Progenitor cell of endocrine pancreas (in vitro differentiated cells): ENCODE results near the gene SVEP1. TPM values are rescaled to one million over a fixed set of nuclear protein-coding genes. Genes with fewer than 3 reads are reported as not detected.

Experiments
- DNase-seq: peaks from one replicate; pipeline ENCODE4 v3.0.0; 2021; ENCODE audit warnings: low spot score; ENCODE audit not compliant: unreplicated experiment
- H3K27ac Mint-ChIP-seq: 2 replicates; pipeline ENCODE4 v1.8.0; 2021; ENCODE audit warnings: mild to moderate bottlenecking, moderate library complexity, mixed read lengths
- H3K27me3 Mint-ChIP-seq: 2 replicates; pipeline ENCODE4 v1.8.0; 2021; ENCODE audit warnings: mixed read lengths
- H3K36me3 Mint-ChIP-seq: 2 replicates; pipeline ENCODE4 v1.8.0; 2022; ENCODE audit warnings: mixed read lengths; ENCODE audit not compliant: insufficient read depth
- H3K4me1 Mint-ChIP-seq: 2 replicates; pipeline ENCODE4 v1.8.0; 2021; ENCODE audit warnings: low read depth, mixed read lengths
- H3K4me3 Mint-ChIP-seq: 2 replicates; pipeline ENCODE4 v1.8.0; 2021; ENCODE audit warnings: low read depth, mild to moderate bottlenecking, moderate library complexity, mixed read lengths
- H3K9me3 Mint-ChIP-seq: 2 replicates; pipeline ENCODE4 v1.8.0; 2021; ENCODE audit warnings: low read depth, mixed read lengths
- CTCF ChIP-seq: fragments of 200-600 bp; sonication (generic); IDR thresholded peaks from one replicate; pipeline ENCODE4 v1.5.0; 2021; ENCODE audit warnings: antibody characterized with exemption, mild to moderate bottlenecking; ENCODE audit not compliant: unreplicated experiment
- total RNA-seq: library from RNA; stranded (reverse); gene quantifications from 2 replicates; pipeline ENCODE4 v1.2.1, GENCODE V29; 2021

Gene SVEP1
- total RNA-seq, 1 donor from 2014 or later: 0.26 TPM

- H3K4me3 Mint-ChIP-seq: no peak overlapping the region
- H3K9me3 Mint-ChIP-seq: no peaks in the 10 kb centered on the region
- H3K27ac Mint-ChIP-seq: no peak overlapping the region
- H3K4me1 Mint-ChIP-seq: no peaks in the 10 kb centered on the region
- peaks cover 4% of the 10 kb centered on the region for H3K27me3 Mint-ChIP-seq
- H3K36me3 Mint-ChIP-seq: no peaks in the 10 kb centered on the region
- no peak for TF ChIP-seq CTCF
- DNase-seq: no peak
Measured at GRCh38 chr9:110545705-110546104, 33.8 kb downstream of the SVEP1 start.

- no peaks in the 10 kb centered on the region for H3K4me1 Mint-ChIP-seq
- TF ChIP-seq CTCF: no peak
- H3K4me3 Mint-ChIP-seq: no peak overlapping the region
- no peak overlapping the region for H3K27ac Mint-ChIP-seq
- no peaks in the 10 kb centered on the region for H3K9me3 Mint-ChIP-seq
- DNase-seq: no peak
- H3K27me3 Mint-ChIP-seq: no peaks in the 10 kb centered on the region
- H3K36me3 Mint-ChIP-seq: no peaks in the 10 kb centered on the region
Measured at GRCh38 chr9:110543631-110544051, 35.9 kb downstream of the SVEP1 start.

GRCh38 chr9:110541950-110542349 is 37.6 kb downstream of the SVEP1 start:
- Mint-ChIP-seq H3K27me3 (no peaks in the 10 kb centered on the region), H3K4me3 (no peak overlapping the region), H3K9me3 (no peaks in the 10 kb centered on the region), H3K27ac (no peak overlapping the region), H3K4me1 (no peaks in the 10 kb centered on the region), H3K36me3 (no peaks in the 10 kb centered on the region)
- DNase-seq: no peak
- no peak for TF ChIP-seq CTCF

- Mint-ChIP-seq H3K36me3 (no peaks in the 10 kb centered on the region), H3K27ac (no peak overlapping the region), H3K9me3 (peaks cover 15% of the 10 kb centered on the region), H3K4me3 (no peak overlapping the region), H3K27me3 (no peaks in the 10 kb centered on the region), H3K4me1 (no peaks in the 10 kb centered on the region)
- no peak for DNase-seq
- no peak for TF ChIP-seq CTCF
Measured at GRCh38 chr9:110538647-110539041, 40.9 kb downstream of the SVEP1 start.

GRCh38 chr9:110537841-110538646 is 41.5 kb downstream of the SVEP1 start:
- Mint-ChIP-seq H3K27me3 (no peaks in the 10 kb centered on the region), H3K27ac (no peak overlapping the region), H3K36me3 (no peaks in the 10 kb centered on the region), H3K4me1 (no peaks in the 10 kb centered on the region), H3K4me3 (no peak overlapping the region), H3K9me3 (peaks cover 15% of the 10 kb centered on the region)
- no peak for TF ChIP-seq CTCF
- no peak for DNase-seq
